H1 (cell line): ENCODE results near the gene SLC38A7. TPM values are rescaled to one million over a fixed set of nuclear protein-coding genes. Genes with fewer than 3 reads are reported as not detected.
A peak's percentile ranks its signal among the peaks of the same experiment; 100 is the strongest.

ENCODE experiments used
- CTCF ChIA-PET: fragments of 300-600 bp; sonication (Branson Sonifier 250); formaldehyde crosslinking; loops from one replicate; lab custom pipeline; 2021; ENCODE audit not compliant: partially characterized antibody; lab: Charles Lee
- POLR2A ChIA-PET: fragments of 300-600 bp; sonication (Branson Sonifier 250); formaldehyde crosslinking; loops from one replicate; lab custom pipeline; 2021; ENCODE audit warnings: inconsistent platforms; ENCODE audit not compliant: partially characterized antibody; lab: Charles Lee
- DNase-seq, 2 experiments: peaks; one replicate each; pipeline versions ENCODE4 v3.0.0 to v3.0.0-alpha.2; 2010 to 2022; ENCODE audit warnings: low spot score in 2 of 2, low read depth in 1 of 2, mixed read lengths in 1 of 2
- FAIRE-seq: peaks from 2 replicates; lab custom pipeline; 2011; peaks lifted over from hg19 to GRCh38; lab: Jason Lieb, UNC
- H2AFZ ChIP-seq: 2 replicates; pipeline ENCODE4 v1.8.1; 2012; ENCODE audit warnings: low read length, inconsistent platforms
- H2AK5ac ChIP-seq: 2 replicates; pipeline ENCODE4 v1.6.1; 2013; ENCODE audit warnings: low read depth, low read length
- H2BK120ac ChIP-seq: replicated peaks from 2 replicates; pipeline ENCODE3; 2013; ENCODE audit warnings: low read depth, low read length, inconsistent platforms
- H2BK12ac ChIP-seq: 2 replicates; pipeline ENCODE4 v1.6.1; 2013; ENCODE audit warnings: low read depth, low read length
- H2BK15ac ChIP-seq: 2 replicates; pipeline ENCODE4 v1.6.1; 2013; ENCODE audit warnings: low read length
- H2BK20ac ChIP-seq: 2 replicates; pipeline ENCODE4 v1.6.1; 2013; ENCODE audit warnings: low read length
- H2BK5ac ChIP-seq: 2 replicates; pipeline ENCODE4 v1.6.1; 2013; ENCODE audit warnings: low read depth, low read length
- H3K14ac ChIP-seq: 2 replicates; pipeline ENCODE4 v1.6.1; 2013; ENCODE audit warnings: inconsistent platforms; ENCODE audit not compliant: insufficient read length
- H3K18ac ChIP-seq: 2 replicates; pipeline ENCODE4 v1.6.1; 2013; ENCODE audit warnings: low read length; ENCODE audit errors: extremely low read depth
- H3K23ac ChIP-seq: 2 replicates; pipeline ENCODE4 v1.6.1; 2013; ENCODE audit warnings: inconsistent platforms; ENCODE audit not compliant: insufficient read length
- H3K23me2 ChIP-seq: 2 replicates; pipeline ENCODE4 v1.6.1; 2013; ENCODE audit warnings: low read depth, low read length
- H3K27ac ChIP-seq: 2 replicates; pipeline ENCODE4 v1.6.1; 2011; ENCODE audit warnings: low read depth, low read length, inconsistent platforms
- H3K27me3 ChIP-seq, 4 experiments: replicated peaks in 1 of 4; 1 replicate in 1 of 4; 2 replicates in 3 of 4; pipeline versions ENCODE4 v1.6.1 to v1.8.1; 2011 to 2013; ENCODE audit warnings: low read length in 3 of 4, mild to moderate bottlenecking in 3 of 4, inconsistent platforms in 2 of 4, mixed read lengths in 2 of 4, moderate library complexity in 1 of 4; ENCODE audit not compliant: control insufficient read depth in 3 of 4, insufficient read depth in 3 of 4; ENCODE audit errors: extremely low read depth in 1 of 4
- H3K36me3 ChIP-seq, 4 experiments: 2 replicates each; pipeline versions ENCODE4 v1.6.1 to v1.8.1; 2011 to 2013; ENCODE audit warnings: mild to moderate bottlenecking in 4 of 4, low read length in 3 of 4, moderate library complexity in 2 of 4, control low read depth in 1 of 4, inconsistent platforms in 1 of 4; ENCODE audit not compliant: insufficient read depth in 4 of 4, control insufficient read depth in 2 of 4
- H3K4ac ChIP-seq: replicated peaks from 2 replicates; pipeline ENCODE3; 2013; ENCODE audit warnings: low read length, low read depth, mixed read lengths, inconsistent platforms; ENCODE audit not compliant: insufficient read length
- H3K4me1 ChIP-seq, 4 experiments: replicated peaks in 1 of 4; 1 replicate in 1 of 4; 2 replicates in 3 of 4; pipeline versions ENCODE4 v1.6.1 to v1.8.1; 2011 to 2013; ENCODE audit warnings: low read length in 3 of 4, inconsistent platforms in 2 of 4, mixed read lengths in 1 of 4; ENCODE audit not compliant: insufficient read depth in 4 of 4, control insufficient read depth in 3 of 4
- H3K4me2 ChIP-seq, 2 experiments: 2 replicates each; pipeline versions ENCODE4 v1.6.1 to v1.8.1; 2011 to 2013; ENCODE audit warnings: low read depth in 2 of 2, low read length in 2 of 2, control low read depth in 1 of 2, inconsistent platforms in 1 of 2, mild to moderate bottlenecking in 1 of 2; ENCODE audit not compliant: insufficient read depth in 1 of 2
- H3K4me3 ChIP-seq, 4 experiments: fragments of 200-600, 300-600 bp in 1 of 4; sonication (generic), shearing (Covaris generic), sonication (Bioruptor Twin) in 1 of 4; 2 replicates each; pipeline versions ENCODE4 v1.5.1 to v1.8.1; 2011 to 2016; ENCODE audit warnings: low read length in 4 of 4, low read depth in 3 of 4, control low read depth in 2 of 4, inconsistent platforms in 2 of 4, mild to moderate bottlenecking in 2 of 4, mixed read lengths in 1 of 4, moderate library complexity in 1 of 4; ENCODE audit not compliant: insufficient read depth in 2 of 4; ENCODE audit errors: extremely low read depth in 1 of 4
- H3K56ac ChIP-seq: replicated peaks from 2 replicates; pipeline ENCODE3; 2013; ENCODE audit warnings: low read depth, mild to moderate bottlenecking, mixed read lengths, low read length, inconsistent platforms; ENCODE audit not compliant: insufficient read length
- H3K79me1 ChIP-seq: 2 replicates; pipeline ENCODE4 v1.6.1; 2013; ENCODE audit warnings: low read depth, low read length, control low read depth
- H3K79me2 ChIP-seq, 2 experiments: 2 replicates each; pipeline versions ENCODE4 v1.6.1 to v1.8.1; 2012 to 2013; ENCODE audit warnings: low read length in 2 of 2, mild to moderate bottlenecking in 2 of 2, inconsistent platforms in 1 of 2; ENCODE audit not compliant: insufficient read depth in 2 of 2, control insufficient read depth in 1 of 2
- H3K9ac ChIP-seq, 4 experiments: replicated peaks in 1 of 4; 1 replicate in 1 of 4; 2 replicates in 3 of 4; pipeline versions ENCODE4 v1.6.1 to v1.8.1; 2011 to 2013; ENCODE audit warnings: low read depth in 3 of 4, low read length in 3 of 4, control low read depth in 2 of 4, mild to moderate bottlenecking in 2 of 4, moderate library complexity in 2 of 4, inconsistent platforms in 1 of 4; ENCODE audit errors: extremely low read depth in 1 of 4
- H3K9me3 ChIP-seq, 2 experiments: 2 replicates each; pipeline versions ENCODE4 v1.6.1 to v1.8.1; 2012 to 2013; ENCODE audit warnings: mild to moderate bottlenecking in 2 of 2, moderate library complexity in 2 of 2, control low read depth in 1 of 2, inconsistent platforms in 1 of 2, low read depth in 1 of 2, low read length in 1 of 2, mixed read lengths in 1 of 2; ENCODE audit not compliant: insufficient read depth in 2 of 2
- H4K20me1 ChIP-seq, 2 experiments: replicated peaks in 1 of 2; 2 replicates each; pipeline versions ENCODE3 to v1.8.1; 2011 to 2013; ENCODE audit warnings: inconsistent platforms in 2 of 2, low read length in 2 of 2, mild to moderate bottlenecking in 1 of 2; ENCODE audit not compliant: insufficient read depth in 2 of 2, control insufficient read depth in 1 of 2
- H4K5ac ChIP-seq: 2 replicates; pipeline ENCODE4 v1.6.1; 2013; ENCODE audit warnings: low read length, low read depth, mixed read lengths, inconsistent platforms; ENCODE audit not compliant: insufficient read length
- H4K8ac ChIP-seq: 2 replicates; pipeline ENCODE4 v1.8.0; 2013; ENCODE audit warnings: mild to moderate bottlenecking, moderate library complexity, low read length, inconsistent platforms; ENCODE audit not compliant: insufficient read depth; ENCODE audit errors: extremely low read depth
- H4K91ac ChIP-seq: replicated peaks from 2 replicates; pipeline ENCODE3; 2013; ENCODE audit warnings: low read length, mixed read lengths, inconsistent platforms; ENCODE audit not compliant: insufficient read length
- CBX8 ChIP-seq: fragments of 300-800, 300-1000 bp; sonication (generic); IDR thresholded peaks from 2 replicates; pipeline ENCODE4 v1.7.1; 2016; ENCODE audit warnings: low read depth, low read length, borderline replicate concordance
- EP300 ChIP-seq, 2 experiments: IDR thresholded peaks; 1 replicate in 1 of 2; 2 replicates in 1 of 2; pipeline ENCODE4 v1.6.1; 2011 to 2012; ENCODE audit warnings: low read depth in 2 of 2, low read length in 2 of 2, mild to moderate bottlenecking in 2 of 2, borderline replicate concordance in 1 of 2, inconsistent platforms in 1 of 2, moderate library complexity in 1 of 2
- EZH2 ChIP-seq: fragments of 200-600 bp; sonication (generic); IDR thresholded peaks from 2 replicates; pipeline ENCODE4 v1.7.1; 2012; ENCODE audit warnings: low read depth, mild to moderate bottlenecking, moderate library complexity, low read length, inconsistent platforms; ENCODE audit not compliant: severe bottlenecking
- FOSL1 ChIP-seq: IDR thresholded peaks from 2 replicates; pipeline ENCODE4 v1.6.1; 2011; ENCODE audit warnings: mild to moderate bottlenecking, low read depth, low read length, moderate library complexity; ENCODE audit not compliant: insufficient read depth
- POLR2A ChIP-seq, 2 experiments: IDR thresholded peaks; 1 replicate in 1 of 2; 2 replicates in 1 of 2; pipeline ENCODE4 v1.6.1; 2011; ENCODE audit warnings: low read depth in 2 of 2, low read length in 2 of 2, mild to moderate bottlenecking in 2 of 2; ENCODE audit errors: control extremely low read depth in 1 of 2
- RAD21 ChIP-seq, 2 experiments: IDR thresholded peaks in 1 of 2; conservative IDR thresholded peaks in 1 of 2; 2 replicates each; pipeline ENCODE4 v1.6.1; 2011; ENCODE audit warnings: low read depth in 2 of 2, low read length in 2 of 2, improper control_type of control experiment in 1 of 2, inconsistent platforms in 1 of 2, mild to moderate bottlenecking in 1 of 2, moderate library complexity in 1 of 2
- TBP ChIP-seq: IDR thresholded peaks from 2 replicates; pipeline ENCODE4 v1.6.1; 2011; ENCODE audit warnings: low read depth, low read length, improper control_type of control experiment
- WGBS, 2 experiments: shearing (Covaris generic) in 1 of 2; methylation state at CpG; one replicate each; pipeline versions ENCODE4 v1.1.6 to v1.1.7; 2013 to 2015; ENCODE audit warnings: low lambda C conversion rate in 2 of 2, mixed read lengths in 2 of 2, inconsistent platforms in 1 of 2, low coverage in 1 of 2, missing lambda C conversion rate in 1 of 2; ENCODE audit not compliant: insufficient replicate concordance in 2 of 2, insufficient coverage in 1 of 2, insufficient read length in 1 of 2; ENCODE audit errors: extremely low coverage in 1 of 2, missing lambda C conversion rate in 1 of 2; 5-methylcytosine and 5-hydroxymethylcytosine counted together
- polyA plus RNA-seq, 7 experiments: library from polyadenylated mRNA; depleted of rRNA in 3 of 7; stranded (reverse) in 5 of 7; unstranded in 2 of 7; fragments of >200 nt in 5 of 7; fragments of 200-250 nt in 2 of 7; gene quantifications; 1 replicate in 5 of 7; 2 replicates in 1 of 7; 4 replicates in 1 of 7; pipeline versions ENCODE4 v1.2.1 to v1.2.3, GENCODE V29; 2011 to 2013; ENCODE audit warnings: missing spikeins in 2 of 7, mixed read lengths in 2 of 7
- total RNA-seq: library from RNA; stranded (reverse); fragmentation: NEBNext Ultra II Directional; extraction: Animal tissue kit (Norgen Biotek cat#: 25700); gene quantifications from 2 replicates; pipeline ENCODE4 v1.2.1, GENCODE V29; 2021

The SLC38A7 gene
- total and polyA plus RNA-seq, 2 of the 8 experiments (the other 6 are each of a cell fraction or from before 2014, with no cell fraction given), result 26.7 to 28.0 TPM

- Histone ChIP-seq H4K20me1 (peaks cover 0 to 6% of the 10 kb centered on the region in 2 experiments), H3K79me1 (peaks cover 3% of the 10 kb centered on the region; the same call in 1 of the 2 replicates), H3K9me3 (no peaks in the 10 kb centered on the region), H2BK12ac (no peak overlapping the region), H4K91ac (no peak overlapping the region), H3K36me3 (no peaks in the 10 kb centered on the region), H2AFZ (peak overlapping the region; percentile 99), H4K5ac (no peak overlapping the region), H3K4me2 (peak overlapping the region; percentile 74 to 97; a peak in 3 of 4 replicates), H3K56ac (no peak overlapping the region), H2BK15ac (no peak overlapping the region), H2AK5ac (no peak overlapping the region), H3K18ac (peak overlapping the region; percentile 24; the same call in 1 of the 2 replicates), H2BK5ac (no peak overlapping the region), H2BK120ac (no peak overlapping the region), H3K27ac (no peak overlapping the region), H3K9ac (no peak overlapping the region), H3K4ac (no peak overlapping the region), H3K27me3 (no peaks in the 10 kb centered on the region), H4K8ac (peak overlapping the region; percentile 87; the same call in 1 of the 2 replicates), H3K4me1 (peaks cover 0 to 8% (median 3%) of the 10 kb centered on the region in 4 experiments; a peak in 5 of 7 replicates), H2BK20ac (no peak overlapping the region), H3K4me3 (peak overlapping the region in 1 of 4 experiments; percentile 84; a peak in 4 of 8 replicates), H3K23me2 (peaks cover 7% of the 10 kb centered on the region; the same call in 1 of the 2 replicates), H3K79me2 (no peaks in the 10 kb centered on the region; a peak in 1 of 4 replicates), H3K14ac (no peak overlapping the region), H3K23ac (no peak overlapping the region)
- 83% methylated on average over 6 of the region's 6 CpGs; no CpG with 5 or more reads in 1 of the 2 experiments for WGBS, 2 experiments
- TF ChIP-seq CBX8, result no peak
- TF ChIP-seq POLR2A (IDR thresholded peaks at IDR 0.05; ENCODE audit: control extremely low read depth in 1 of 2, low read depth in 2 of 2, low read length in 2 of 2), result no peak
- TF ChIP-seq FOSL1, result no peak
- TF ChIP-seq RAD21 (IDR thresholded peaks at IDR 0.05 in 1 of 2, conservative IDR thresholded peaks at IDR 0.05 in 1 of 2; ENCODE audit: low read depth in 2 of 2, low read length in 2 of 2), result no peak
- TF ChIP-seq TBP, result no peak
- no peak for TF ChIP-seq EP300 (IDR thresholded peaks at IDR 0.05; ENCODE audit: borderline replicate concordance in 1 of 2, low read depth in 2 of 2, low read length in 2 of 2)
- TF ChIP-seq EZH2, result no peak
- DNase-seq (no peak), FAIRE-seq (no peak)
- ChIA-PET POLR2A (interaction anchor here (0.6 to 1.7 kb wide), 12 partner anchors 11 to 56 kb away, joined by 3 to 5 read pairs (median 4); partner anchors contain the start of gene CNOT1), CTCF (interaction anchor here (0.6 to 2.5 kb wide), 6 partner anchors 9 to 379 kb away, joined by 3 to 11 read pairs (median 4); no protein-coding TSS in a partner anchor)
Measured at GRCh38 chr16:58685084-58685449, 497 bp upstream of the SLC38A7 start.
